Spinal cord (tissue), 10 donors: ENCODE data around the gene CIB4. TPM values are rescaled to one million over a fixed set of nuclear protein-coding genes. Genes with fewer than 3 reads are reported as not detected.

Source experiments
- DNase-seq, 6 donors: peaks; one replicate each; pipeline versions ENCODE4 v3.0.0 to v3.0.0-alpha.2; 2013 to 2015; ENCODE audit warnings: low spot score in 6 of 6, low read depth in 4 of 6
- H3K27ac ChIP-seq: one replicate; pipeline ENCODE4 v1.5.1; 2013; ENCODE audit warnings: low read depth, low read length, control low read depth
- H3K27me3 ChIP-seq: one replicate; pipeline ENCODE4 v1.6.1; 2013; ENCODE audit warnings: low read length; ENCODE audit not compliant: control insufficient read depth, insufficient read depth
- H3K36me3 ChIP-seq: one replicate; pipeline ENCODE4 v1.6.1; 2013; ENCODE audit warnings: low read length; ENCODE audit not compliant: control insufficient read depth, insufficient read depth
- H3K4me1 ChIP-seq: one replicate; pipeline ENCODE4 v1.6.1; 2013; ENCODE audit warnings: low read length; ENCODE audit not compliant: control insufficient read depth, insufficient read depth
- H3K4me3 ChIP-seq: one replicate; pipeline ENCODE4 v1.5.1; 2013; ENCODE audit warnings: low read depth, low read length, control low read depth
- H3K9me3 ChIP-seq: one replicate; pipeline ENCODE4 v1.6.1; 2013; ENCODE audit warnings: low read length; ENCODE audit not compliant: control insufficient read depth, insufficient read depth
- WGBS: methylation state at CpG from one replicate; pipeline ENCODE4 v1.1.5; 2013; ENCODE audit warnings: missing lambda C conversion rate; ENCODE audit not compliant: insufficient coverage; 5-methylcytosine and 5-hydroxymethylcytosine counted together
- polyA plus RNA-seq, 2 donors: library from polyadenylated mRNA; unstranded; fragments of 120-200 nt; gene quantifications; one replicate each; pipeline ENCODE4 v1.2.1, GENCODE V29; 2013; ENCODE audit not compliant: insufficient read length in 2 of 2
- total RNA-seq, 2 donors: library from RNA; depleted of rRNA in 1 of 2; stranded (reverse); fragments of 120-200 nt in 1 of 2; fragments of >200 nt in 1 of 2; gene quantifications; one replicate each; pipeline versions ENCODE4 v1.2.3 to v1.2.4, GENCODE V29; 2013 to 2014
- donor health status: healthy.

CIB4 gene
- total and polyA plus RNA-seq, 4 donors, result 0.27 to 0.83 (median 0.50) TPM; not detected in 1

DNA sequence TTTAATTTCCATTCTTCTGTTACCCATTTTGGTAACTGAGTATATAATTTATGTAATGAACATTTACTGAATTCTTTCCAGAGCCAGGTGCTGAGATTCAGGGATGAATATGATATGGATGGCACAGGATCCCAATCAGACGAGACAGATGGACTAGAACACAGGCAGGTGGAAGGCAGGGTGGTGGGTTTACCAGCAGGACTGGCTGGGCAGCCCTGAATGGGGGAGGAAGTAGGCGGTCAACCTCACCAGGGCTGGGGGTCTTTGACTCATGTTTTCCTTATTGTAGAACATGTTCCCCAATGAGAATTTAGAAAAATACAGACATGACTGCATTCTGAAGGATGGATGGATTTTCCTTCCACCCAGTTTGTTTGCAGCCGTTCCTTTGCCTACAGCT, 80.3 kb downstream of the CIB4 start:
- H3K27me3 ChIP-seq, result peaks cover 28% of the 10 kb centered on the region
- no peaks in the 10 kb centered on the region for H3K9me3 ChIP-seq
- peaks cover 57% of the 10 kb centered on the region for H3K4me1 ChIP-seq
- H3K27ac ChIP-seq, result no peak overlapping the region
- no peak for DNase-seq
- H3K36me3 ChIP-seq, result no peaks in the 10 kb centered on the region
- 100% methylated on average over 2 of the region's 3 CpGs for WGBS
- H3K4me3 ChIP-seq, result no peak overlapping the region

DNA sequence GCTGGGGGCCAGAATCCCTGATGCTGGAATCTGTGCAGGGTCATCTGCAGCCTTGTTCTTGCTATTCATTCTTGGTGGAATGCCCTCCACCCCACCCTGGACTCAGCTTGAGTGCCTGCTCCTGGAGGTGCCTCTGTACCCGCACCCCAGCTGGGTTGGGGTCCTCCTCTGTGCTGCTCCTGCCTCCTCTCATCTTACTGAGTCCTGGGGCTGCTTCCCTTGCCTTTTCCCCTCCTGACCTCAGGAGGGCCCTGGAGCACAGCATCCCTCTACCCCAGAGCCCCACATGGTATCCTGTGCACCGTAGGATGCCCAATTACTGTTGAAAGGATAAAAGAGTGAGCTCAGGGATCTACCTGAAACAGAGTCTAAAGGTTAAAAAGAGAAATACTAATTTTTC, 81.6 kb downstream of the CIB4 start:
- DNase-seq, result no peak
- Histone ChIP-seq H3K9me3 (no peaks in the 10 kb centered on the region), H3K27ac (no peak overlapping the region), H3K4me3 (no peak overlapping the region), H3K36me3 (no peaks in the 10 kb centered on the region), H3K27me3 (peaks cover 28% of the 10 kb centered on the region), H3K4me1 (peaks cover 55% of the 10 kb centered on the region)
- WGBS, result 56% methylated on average over 1 of the region's 2 CpGs

DNA sequence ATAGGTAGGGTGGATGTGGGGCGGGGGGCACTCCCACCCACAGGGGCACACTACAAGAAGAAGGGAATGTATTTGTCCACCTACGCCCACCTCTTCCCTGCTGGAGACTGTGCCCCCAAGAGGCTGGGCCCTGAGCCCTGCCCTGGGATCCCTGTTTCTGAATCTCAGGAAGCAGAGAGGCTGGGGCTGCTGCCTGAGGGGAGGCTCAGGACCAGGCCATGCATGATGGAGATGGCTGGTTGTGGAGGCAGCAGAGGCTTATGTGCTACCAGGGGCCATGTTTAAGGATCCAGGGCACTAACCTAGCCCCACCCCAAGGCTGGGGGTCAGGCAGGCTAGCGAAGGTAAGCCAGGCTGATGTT, 82.1 kb downstream of the CIB4 start:
- peak overlapping the region; percentile 5 for H3K4me3 ChIP-seq
- H3K4me1 ChIP-seq, result peaks cover 51% of the 10 kb centered on the region
- H3K27ac ChIP-seq, result no peak overlapping the region
- no peak for DNase-seq
- no peaks in the 10 kb centered on the region for H3K9me3 ChIP-seq
- WGBS, result no CpG with 5 or more reads among the region's 3 CpGs
- no peaks in the 10 kb centered on the region for H3K36me3 ChIP-seq
- H3K27me3 ChIP-seq, result peaks cover 28% of the 10 kb centered on the region

DNA sequence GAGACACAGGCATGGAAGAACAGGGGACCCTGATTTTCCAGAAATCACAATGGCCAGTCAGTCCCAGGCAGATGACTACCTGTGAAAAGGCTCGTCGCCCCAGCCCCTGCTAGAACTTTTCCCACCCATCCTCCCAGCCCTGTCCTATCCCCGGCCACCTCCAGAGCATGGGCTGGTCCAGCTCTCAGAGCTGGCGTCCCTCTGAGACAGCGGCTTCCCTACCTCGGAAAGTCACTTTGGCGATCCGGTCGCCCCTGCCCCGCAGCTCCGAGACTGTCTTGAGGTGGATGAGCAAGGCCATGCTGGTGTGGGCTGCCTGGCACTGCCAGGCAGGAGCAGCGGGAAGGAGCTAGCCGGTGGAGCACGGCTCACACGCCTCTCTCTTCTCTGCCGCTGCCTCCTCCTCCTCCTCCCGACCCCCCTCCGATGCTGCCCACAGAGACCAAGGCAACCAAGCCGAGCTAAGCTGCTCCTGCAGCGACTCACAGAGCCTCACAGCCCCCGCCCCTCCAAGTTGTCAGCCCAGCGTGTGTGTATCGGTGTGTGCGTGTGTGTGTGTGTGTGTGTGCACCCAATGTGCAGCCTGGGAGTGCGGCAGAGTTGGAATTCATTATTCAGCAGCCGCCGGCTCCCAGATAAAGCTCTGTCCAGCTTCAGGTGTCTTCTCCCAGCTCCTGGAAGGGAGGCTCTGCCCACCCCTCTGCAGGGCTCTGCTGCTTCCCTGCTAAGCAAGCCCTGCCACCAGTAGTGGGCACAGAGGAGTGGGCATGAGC, 82.7 kb downstream of the CIB4 start:
- H3K9me3 ChIP-seq, result no peaks in the 10 kb centered on the region
- 15% methylated on average over 15 of the region's 27 CpGs for WGBS
- H3K4me1 ChIP-seq, result peaks cover 48% of the 10 kb centered on the region
- peak in 2 of 6 donors; percentile 70 to 90 for DNase-seq
- H3K27ac ChIP-seq, result no peak overlapping the region
- H3K27me3 ChIP-seq, result peaks cover 28% of the 10 kb centered on the region
- no peaks in the 10 kb centered on the region for H3K36me3 ChIP-seq
- peak overlapping the region; percentile 5 for H3K4me3 ChIP-seq

- no peak overlapping the region for H3K27ac ChIP-seq
- H3K4me3 ChIP-seq, result no peak overlapping the region
- DNase-seq, result no peak
- no peaks in the 10 kb centered on the region for H3K36me3 ChIP-seq
- peaks cover 22% of the 10 kb centered on the region for H3K27me3 ChIP-seq
- peaks cover 46% of the 10 kb centered on the region for H3K4me1 ChIP-seq
- no peaks in the 10 kb centered on the region for H3K9me3 ChIP-seq
- 87% methylated on average over 8 of the region's 12 CpGs for WGBS
Measured at GRCh38 chr2:26557244-26557925, 83.8 kb downstream of the CIB4 start.

DNA sequence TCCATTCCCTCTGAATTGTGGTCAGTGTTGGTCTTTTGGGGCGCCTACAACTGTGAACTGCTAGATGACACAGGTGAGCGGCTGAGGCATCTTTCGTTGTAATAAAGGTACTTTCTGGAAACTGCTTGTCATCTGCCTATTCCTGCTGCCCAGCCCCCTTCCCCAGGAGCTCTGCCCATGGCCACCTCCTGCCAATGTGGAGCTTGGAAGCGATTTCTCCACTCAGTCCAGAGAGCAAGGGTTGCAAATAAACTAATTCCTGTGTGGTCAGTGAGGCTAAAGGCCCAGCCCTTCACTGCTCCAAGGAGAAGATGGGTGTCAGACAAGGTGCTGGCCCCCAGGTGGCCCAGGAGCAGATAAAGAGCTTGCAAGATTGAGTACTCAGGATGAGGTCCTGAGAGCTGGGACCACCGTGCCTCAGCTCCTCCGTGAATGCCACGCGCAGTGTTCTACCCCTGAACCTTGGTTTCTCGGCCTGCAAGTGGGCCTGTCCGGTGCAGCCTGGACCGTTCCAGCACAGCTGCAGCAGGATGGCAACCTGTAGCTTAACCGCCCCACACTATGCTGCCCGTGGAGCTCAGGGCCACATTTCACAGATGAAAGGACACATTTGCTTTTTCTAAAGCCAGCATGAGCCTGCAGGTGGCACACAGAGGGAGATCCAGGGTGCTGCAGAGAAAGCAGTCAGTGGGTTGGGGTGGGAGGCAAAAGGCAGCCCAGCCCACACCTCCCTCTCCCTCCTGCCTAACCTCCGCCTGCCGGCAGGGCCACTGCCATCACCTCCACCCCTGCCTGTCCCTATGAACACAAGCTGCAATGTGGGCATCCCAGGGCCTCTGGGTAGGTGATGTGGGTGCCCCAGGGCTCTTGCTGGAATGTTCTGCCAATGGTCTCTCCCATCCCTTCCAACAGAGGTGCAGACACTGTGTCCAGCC, 84.6 kb downstream of the CIB4 start:
- no peak for DNase-seq
- no peaks in the 10 kb centered on the region for H3K36me3 ChIP-seq
- 85% methylated on average over 13 of the region's 15 CpGs for WGBS
- H3K27me3 ChIP-seq, result peaks cover 18% of the 10 kb centered on the region
- H3K9me3 ChIP-seq, result no peaks in the 10 kb centered on the region
- H3K27ac ChIP-seq, result no peak overlapping the region
- H3K4me1 ChIP-seq, result peaks cover 37% of the 10 kb centered on the region
- no peak overlapping the region for H3K4me3 ChIP-seq

DNA sequence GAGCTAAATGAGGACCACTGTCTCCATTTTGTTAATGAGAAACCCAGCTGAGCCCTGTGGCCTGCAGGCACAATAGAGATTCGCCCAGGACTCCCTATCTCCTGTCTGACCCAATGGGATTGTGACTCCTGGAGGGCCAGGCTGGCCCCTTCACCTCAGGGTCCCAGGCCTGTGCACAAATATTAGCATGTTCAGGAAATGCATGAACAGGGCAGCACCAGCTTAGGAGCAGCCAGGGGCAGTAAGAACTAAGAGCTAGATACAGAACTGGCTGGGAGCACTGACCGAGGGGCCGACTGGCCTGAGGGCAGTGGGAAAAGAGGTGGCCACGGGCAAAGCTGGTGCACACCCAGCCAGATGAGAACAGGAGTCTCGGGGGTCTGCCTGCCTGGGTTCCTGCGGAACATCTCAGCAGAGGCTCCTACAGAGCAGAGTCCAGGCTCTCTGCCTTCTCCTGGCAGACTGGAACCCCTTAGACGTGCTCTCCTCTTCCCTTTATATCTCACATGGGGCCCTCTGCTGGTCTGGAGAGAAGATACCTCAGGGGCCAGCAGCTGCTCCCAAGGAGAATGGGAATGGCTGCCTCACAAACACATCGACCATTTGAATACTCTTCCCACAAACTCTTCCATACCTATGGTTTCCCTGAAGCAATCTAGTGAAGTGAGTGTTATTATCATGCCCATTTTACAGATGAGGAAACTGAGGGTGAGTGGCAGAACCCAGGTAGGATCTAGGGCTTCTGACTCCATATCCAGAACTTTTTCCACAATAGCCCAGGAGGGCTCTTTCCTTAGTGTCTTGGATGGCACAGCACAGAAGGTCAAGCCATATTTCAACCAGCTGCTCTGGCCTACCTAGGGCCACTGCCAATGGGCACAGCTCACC, 85.7 kb downstream of the CIB4 start:
- Histone ChIP-seq H3K9me3 (no peaks in the 10 kb centered on the region), H3K27ac (no peak overlapping the region), H3K36me3 (no peaks in the 10 kb centered on the region), H3K27me3 (peaks cover 16% of the 10 kb centered on the region), H3K4me1 (peaks cover 36% of the 10 kb centered on the region), H3K4me3 (no peak overlapping the region)
- WGBS, result 84% methylated on average over 6 of the region's 8 CpGs
- no peak for DNase-seq

DNA sequence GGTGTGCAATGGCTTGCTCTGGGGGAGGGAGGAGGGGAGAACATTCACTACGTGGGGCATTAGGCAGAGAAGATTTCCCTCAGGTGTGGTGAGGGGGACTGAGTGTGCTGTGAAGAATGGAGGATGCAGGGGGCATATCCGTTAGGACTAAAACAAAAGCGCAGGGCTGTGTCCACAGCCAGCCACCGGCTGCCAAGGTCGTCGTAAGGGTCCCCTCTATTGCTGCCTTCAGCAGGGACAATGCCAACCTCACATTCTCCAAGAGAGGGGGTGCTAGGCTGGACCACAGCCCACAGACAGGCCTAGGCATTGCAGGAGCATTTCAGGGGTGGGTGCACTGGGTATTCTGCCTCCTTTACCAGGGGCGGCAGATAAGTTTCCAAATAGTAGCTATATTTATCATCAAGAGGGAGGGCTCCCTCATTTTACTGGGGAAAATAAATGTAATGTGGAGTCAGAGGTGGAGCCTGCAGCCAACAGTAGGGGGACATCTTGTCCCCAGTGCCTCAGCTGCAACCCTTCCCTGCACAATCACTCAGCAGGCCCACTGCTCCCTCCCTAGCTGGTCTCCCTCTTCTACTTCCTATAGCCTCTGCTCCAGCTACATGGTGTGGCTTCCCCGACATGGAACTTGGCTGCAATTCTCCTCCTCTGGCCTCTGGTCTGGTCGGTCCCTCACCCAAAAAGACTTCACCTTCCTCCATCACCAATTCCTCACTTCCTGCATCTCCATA, 88.4 kb downstream of the CIB4 start:
- no peaks in the 10 kb centered on the region for H3K9me3 ChIP-seq

More for the DNA sequence above, 88.4 kb downstream of the CIB4 start:
- WGBS, result 49% methylated on average over 7 of the region's 9 CpGs
- Histone ChIP-seq H3K36me3 (no peaks in the 10 kb centered on the region), H3K27ac (no peak overlapping the region), H3K27me3 (no peaks in the 10 kb centered on the region), H3K4me3 (no peak overlapping the region), H3K4me1 (peaks cover 17% of the 10 kb centered on the region)
- no peak for DNase-seq
